Measurements from ENCODE around the gene MDN1. TPM values are rescaled to one million over a fixed set of nuclear protein-coding genes. Genes with fewer than 3 reads are reported as not detected.

MDN1 gene
- polyA plus RNA-seq, 3 donors from 2014 or later: 2.6 to 9.3 (median 3.1) TPM

- Mint-ChIP-seq H3K27ac (no peak overlapping the region), H3K4me1 (no peaks in the 10 kb centered on the region), H3K9me3 (no peaks in the 10 kb centered on the region), H3K36me3 (no peaks in the 10 kb centered on the region), H3K4me3 (no peak overlapping the region), H3K27me3 (ENCODE audit: low read depth in 3 of 3) (peaks cover 0 to 2% (median 0%) of the 10 kb centered on the region in 3 donors)
- DNase-seq: no peak
These were observed 214.9 kb downstream of the MDN1 start for GRCh38 chr6:89604653-89605052.

GRCh38 chr6:89602166-89602565 is 217.4 kb downstream of the MDN1 start:
- DNase-seq: no peak
- Mint-ChIP-seq H3K9me3 (no peaks in the 10 kb centered on the region), H3K27ac (no peak overlapping the region), H3K4me3 (no peak overlapping the region), H3K4me1 (peaks cover 0 to 5% of the 10 kb centered on the region in 2 donors), H3K36me3 (peaks cover 0 to 8% (median 0%) of the 10 kb centered on the region in 3 donors), H3K27me3 (ENCODE audit: low read depth in 3 of 3) (peaks cover 0 to 2% (median 2%) of the 10 kb centered on the region in 3 donors)

- Mint-ChIP-seq H3K27ac (no peak overlapping the region), H3K27me3 (ENCODE audit: low read depth in 3 of 3) (peaks cover 0 to 4% (median 2%) of the 10 kb centered on the region in 3 donors), H3K36me3 (peaks cover 0 to 8% (median 0%) of the 10 kb centered on the region in 3 donors), H3K4me3 (no peak overlapping the region), H3K4me1 (peaks cover 7 to 15% of the 10 kb centered on the region in 2 donors), H3K9me3 (no peaks in the 10 kb centered on the region)
- DNase-seq: no peak
These were observed 219.9 kb downstream of the MDN1 start for GRCh38 chr6:89599727-89600126.

GRCh38 chr6:89597988-89598387 is 221.6 kb downstream of the MDN1 start:
- Mint-ChIP-seq H3K27ac (no peak overlapping the region), H3K9me3 (no peaks in the 10 kb centered on the region), H3K4me1 (peaks cover 7 to 15% of the 10 kb centered on the region in 2 donors), H3K27me3 (ENCODE audit: low read depth in 3 of 3) (peaks cover 0 to 4% (median 2%) of the 10 kb centered on the region in 3 donors), H3K36me3 (peaks cover 0 to 8% (median 0%) of the 10 kb centered on the region in 3 donors), H3K4me3 (no peak overlapping the region)
- DNase-seq: peak in 1 of 3 donors; percentile 2

- DNase-seq: no peak
- Mint-ChIP-seq H3K27me3 (ENCODE audit: low read depth in 3 of 3) (peaks cover 0 to 4% (median 2%) of the 10 kb centered on the region in 3 donors), H3K4me3 (no peak overlapping the region), H3K9me3 (no peaks in the 10 kb centered on the region), H3K36me3 (peaks cover 0 to 8% (median 0%) of the 10 kb centered on the region in 3 donors), H3K27ac (no peak overlapping the region), H3K4me1 (peaks cover 7 to 15% of the 10 kb centered on the region in 2 donors)
These were observed 222.2 kb downstream of the MDN1 start for GRCh38 chr6:89597372-89597771.

- H3K27me3 Mint-ChIP-seq (ENCODE audit: low read depth in 3 of 3): peaks cover 0 to 4% (median 2%) of the 10 kb centered on the region in 3 donors
- peaks cover 0 to 8% (median 0%) of the 10 kb centered on the region in 3 donors for H3K36me3 Mint-ChIP-seq
- DNase-seq: no peak
- H3K4me3 Mint-ChIP-seq: no peak overlapping the region
- H3K9me3 Mint-ChIP-seq: no peaks in the 10 kb centered on the region
- H3K27ac Mint-ChIP-seq: no peak overlapping the region
- peaks cover 7 to 15% of the 10 kb centered on the region in 2 donors for H3K4me1 Mint-ChIP-seq
These were observed 223.1 kb downstream of the MDN1 start for GRCh38 chr6:89596484-89596883.

GRCh38 chr6:89596056-89596455 is 223.5 kb downstream of the MDN1 start:
- Mint-ChIP-seq H3K4me3 (no peak overlapping the region), H3K36me3 (peaks cover 0 to 8% (median 0%) of the 10 kb centered on the region in 3 donors), H3K4me1 (peaks cover 7 to 15% of the 10 kb centered on the region in 2 donors), H3K27me3 (ENCODE audit: low read depth in 3 of 3) (peaks cover 0 to 4% (median 2%) of the 10 kb centered on the region in 3 donors), H3K9me3 (no peaks in the 10 kb centered on the region), H3K27ac (peak overlapping the region in 1 of 6 donors; percentile 30)
- DNase-seq: no peak

Other genes starting within 250 kb of the MDN1 start
- 10 to 100 TPM; 56.5 to 69.4 (median 66.8) TPM for gene LYRM2, start 181.0 kb downstream of the MDN1 start, polyA plus RNA-seq
- 10 to 100 TPM in 2 of 3 donors, 1 to 10 TPM in 1; 7.8 to 52.1 (median 19.5) TPM for gene CASP8AP2, start 10.1 kb upstream of the MDN1 start, polyA plus RNA-seq
- gene GJA10, start 74.7 kb upstream of the MDN1 start, polyA plus RNA-seq: not detected

All from immature natural killer cell (primary cell).